Activated T-cell treated with anti-CD3 and anti-CD28 coated beads, Interleukin-2, amount 50 U/mL, for 24 hours (primary cell): ENCODE results near the gene ASPN.

Experiments used
- DNase-seq: peaks from one replicate; pipeline ENCODE4 v3.0.0-alpha.2; 2020
- H3K27ac Mint-ChIP-seq: 2 replicates; pipeline ENCODE4 v1.8.0; 2020; ENCODE audit warnings: mild to moderate bottlenecking, mixed read lengths
- H3K27me3 Mint-ChIP-seq: 2 replicates; pipeline ENCODE4 v1.8.0; 2020; ENCODE audit warnings: mixed read lengths
- H3K36me3 Mint-ChIP-seq: 2 replicates; pipeline ENCODE4 v1.8.0; 2020; ENCODE audit warnings: low read depth, mixed read lengths
- H3K4me1 Mint-ChIP-seq: 2 replicates; pipeline ENCODE4 v1.8.0; 2020; ENCODE audit warnings: low read depth, mixed read lengths
- H3K4me3 Mint-ChIP-seq: 2 replicates; pipeline ENCODE4 v1.8.0; 2020; ENCODE audit warnings: mild to moderate bottlenecking, moderate library complexity, mixed read lengths
- H3K9me3 Mint-ChIP-seq: 2 replicates; pipeline ENCODE4 v1.8.0; 2020; ENCODE audit warnings: mixed read lengths

Gene ASPN

GRCh38 chr9:92493749-92494387 lies 11.6 kb upstream of the ASPN start:
- H3K27me3 Mint-ChIP-seq, result no peaks in the 10 kb centered on the region
- DNase-seq, result no peak
- no peak overlapping the region for H3K27ac Mint-ChIP-seq
- H3K9me3 Mint-ChIP-seq, result no peaks in the 10 kb centered on the region
- H3K4me3 Mint-ChIP-seq, result no peak overlapping the region
- H3K36me3 Mint-ChIP-seq, result no peaks in the 10 kb centered on the region
- no peaks in the 10 kb centered on the region for H3K4me1 Mint-ChIP-seq

- H3K36me3 Mint-ChIP-seq, result no peaks in the 10 kb centered on the region
- no peak overlapping the region for H3K27ac Mint-ChIP-seq
- no peaks in the 10 kb centered on the region for H3K27me3 Mint-ChIP-seq
- H3K4me3 Mint-ChIP-seq, result no peak overlapping the region
- H3K9me3 Mint-ChIP-seq, result no peaks in the 10 kb centered on the region
- H3K4me1 Mint-ChIP-seq, result no peaks in the 10 kb centered on the region
- DNase-seq, result no peak
These were observed 10.6 kb upstream of the ASPN start for GRCh38 chr9:92492781-92493401.

GRCh38 chr9:92488681-92489550 lies 6.6 kb upstream of the ASPN start:
- Mint-ChIP-seq H3K27me3 (no peaks in the 10 kb centered on the region), H3K4me3 (no peak overlapping the region), H3K9me3 (no peaks in the 10 kb centered on the region), H3K4me1 (no peaks in the 10 kb centered on the region), H3K27ac (no peak overlapping the region), H3K36me3 (no peaks in the 10 kb centered on the region)
- no peak for DNase-seq

GRCh38 chr9:92486371-92486770 lies 4.1 kb upstream of the ASPN start:
- DNase-seq, result no peak
- Mint-ChIP-seq H3K27ac (no peak overlapping the region), H3K4me3 (no peak overlapping the region), H3K9me3 (no peaks in the 10 kb centered on the region), H3K36me3 (no peaks in the 10 kb centered on the region), H3K27me3 (no peaks in the 10 kb centered on the region), H3K4me1 (no peaks in the 10 kb centered on the region)

DNA sequence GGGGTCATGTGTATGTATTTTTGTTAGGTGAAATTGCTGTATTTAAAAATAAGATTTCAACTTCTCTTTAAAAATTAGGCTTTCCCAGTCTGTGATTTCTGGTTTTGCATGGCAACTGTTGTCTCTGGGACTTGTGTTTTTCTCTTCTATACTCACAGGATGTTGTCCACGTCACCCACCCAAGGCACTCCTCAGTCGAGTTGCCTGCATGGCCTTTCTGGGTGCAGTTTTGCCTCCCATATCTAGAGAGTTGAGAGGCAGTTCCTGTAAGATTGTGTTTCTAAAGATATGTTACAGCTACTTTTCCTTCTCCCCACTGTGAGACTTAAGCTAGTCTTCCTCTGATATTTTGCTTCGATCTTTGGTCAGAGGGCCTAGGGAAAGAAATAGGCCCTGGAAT lies 2.3 kb upstream of the ASPN start:
- Mint-ChIP-seq H3K9me3 (no peaks in the 10 kb centered on the region), H3K4me3 (no peak overlapping the region), H3K27ac (no peak overlapping the region), H3K36me3 (no peaks in the 10 kb centered on the region), H3K27me3 (no peaks in the 10 kb centered on the region), H3K4me1 (peaks cover 5% of the 10 kb centered on the region)
- no peak for DNase-seq

DNA sequence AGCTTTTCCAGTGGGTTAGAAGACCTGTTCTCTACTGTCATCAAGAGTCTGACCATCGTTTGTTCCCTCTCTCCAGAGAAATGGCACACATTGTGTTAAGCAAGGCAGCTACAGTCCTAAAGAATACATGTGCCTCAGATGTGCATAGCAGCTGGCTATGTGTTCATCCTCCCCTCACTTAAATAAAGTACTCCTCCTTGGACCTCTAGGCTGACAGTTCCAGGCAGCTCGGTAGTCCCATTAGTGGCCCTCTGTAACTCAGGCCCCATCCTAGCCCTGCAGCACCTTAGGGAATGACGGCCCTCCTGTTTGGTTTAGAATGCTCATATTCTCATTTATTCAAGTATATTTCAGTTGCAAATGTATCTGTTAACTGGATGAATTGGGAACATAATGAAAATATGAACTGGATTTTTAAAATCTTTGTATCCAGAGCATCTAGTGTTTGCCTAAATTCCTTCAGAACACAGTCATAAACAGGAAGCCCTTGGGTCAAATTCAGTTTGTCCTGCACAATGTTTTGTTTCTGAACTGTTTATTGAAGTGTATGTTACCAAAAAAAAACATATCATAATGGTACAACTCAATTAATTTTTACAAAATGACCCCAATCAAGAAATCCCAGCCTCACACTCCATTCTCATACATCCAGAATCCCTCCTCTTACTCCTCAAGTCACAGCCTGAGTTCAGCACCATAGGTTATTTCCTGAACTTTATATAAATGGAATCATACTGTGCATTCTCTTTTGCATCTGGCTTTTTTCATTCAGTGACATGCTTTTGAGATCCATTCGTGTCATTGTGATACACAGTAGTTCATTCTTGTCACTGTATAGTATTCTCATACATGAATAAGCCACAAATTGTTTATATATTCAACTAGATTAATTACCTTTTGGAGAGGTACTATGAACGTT lies 1.6 kb upstream of the ASPN start:
- H3K36me3 Mint-ChIP-seq, result no peaks in the 10 kb centered on the region
- peaks cover 5% of the 10 kb centered on the region for H3K4me1 Mint-ChIP-seq
- no peak overlapping the region for H3K4me3 Mint-ChIP-seq
- DNase-seq, result no peak
- H3K9me3 Mint-ChIP-seq, result no peaks in the 10 kb centered on the region
- H3K27me3 Mint-ChIP-seq, result no peaks in the 10 kb centered on the region
- H3K27ac Mint-ChIP-seq, result no peak overlapping the region

DNA sequence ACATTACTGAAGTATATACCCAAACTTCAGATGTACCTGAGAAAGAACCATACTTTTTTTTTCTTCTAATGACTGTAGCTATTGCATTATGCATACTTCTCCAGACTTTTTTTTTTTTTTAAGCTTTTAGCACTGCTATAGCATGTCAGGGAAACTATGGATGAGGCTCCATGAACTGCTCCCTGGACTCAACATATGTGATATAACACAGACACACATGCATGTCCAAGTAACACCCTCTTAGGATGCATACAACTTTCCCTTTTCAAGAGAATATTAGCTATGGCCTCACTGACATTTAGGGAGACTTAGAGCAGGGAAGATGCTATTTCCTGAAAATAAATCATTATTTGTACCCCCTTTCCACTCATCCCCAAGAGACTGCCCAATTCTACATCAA lies 499 bp upstream of the ASPN start:
- H3K4me3 Mint-ChIP-seq, result no peak overlapping the region
- no peaks in the 10 kb centered on the region for H3K9me3 Mint-ChIP-seq
- peaks cover 5% of the 10 kb centered on the region for H3K4me1 Mint-ChIP-seq
- no peaks in the 10 kb centered on the region for H3K36me3 Mint-ChIP-seq
- DNase-seq, result no peak
- no peak overlapping the region for H3K27ac Mint-ChIP-seq
- no peaks in the 10 kb centered on the region for H3K27me3 Mint-ChIP-seq

DNA sequence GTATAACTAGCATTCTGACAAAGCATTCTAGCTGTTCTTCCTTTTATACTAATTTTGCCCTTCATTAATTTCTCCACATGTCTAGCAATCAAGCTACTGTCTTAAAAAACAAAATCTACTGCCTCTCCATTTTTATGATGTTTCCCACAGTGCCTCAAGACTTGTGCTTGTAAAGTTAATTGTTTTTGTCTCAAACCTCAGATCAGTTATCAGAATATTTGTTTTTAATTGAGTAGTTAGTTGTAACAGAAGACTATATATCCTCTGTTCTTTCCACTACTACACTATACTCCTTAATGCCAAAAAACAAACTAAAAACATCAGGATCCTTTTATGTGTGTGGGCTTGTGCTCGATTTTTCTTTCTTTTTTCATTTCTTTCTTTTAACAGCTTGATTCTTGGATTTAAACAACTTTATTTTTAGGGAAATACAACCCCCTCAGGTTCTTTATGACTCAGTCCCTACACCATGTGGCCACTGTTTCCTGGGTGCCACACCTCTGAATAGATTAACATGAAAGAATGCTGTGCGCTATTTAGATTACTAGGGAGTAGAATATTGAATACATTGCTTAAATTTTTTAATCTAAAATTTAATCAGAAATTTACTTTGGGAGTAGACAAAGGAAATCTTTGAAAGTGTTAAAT lies 1.2 kb downstream of the ASPN start:
- Mint-ChIP-seq H3K4me1 (peaks cover 5% of the 10 kb centered on the region), H3K36me3 (no peaks in the 10 kb centered on the region), H3K27me3 (no peaks in the 10 kb centered on the region), H3K27ac (no peak overlapping the region), H3K4me3 (no peak overlapping the region), H3K9me3 (no peaks in the 10 kb centered on the region)
- no peak for DNase-seq

DNA sequence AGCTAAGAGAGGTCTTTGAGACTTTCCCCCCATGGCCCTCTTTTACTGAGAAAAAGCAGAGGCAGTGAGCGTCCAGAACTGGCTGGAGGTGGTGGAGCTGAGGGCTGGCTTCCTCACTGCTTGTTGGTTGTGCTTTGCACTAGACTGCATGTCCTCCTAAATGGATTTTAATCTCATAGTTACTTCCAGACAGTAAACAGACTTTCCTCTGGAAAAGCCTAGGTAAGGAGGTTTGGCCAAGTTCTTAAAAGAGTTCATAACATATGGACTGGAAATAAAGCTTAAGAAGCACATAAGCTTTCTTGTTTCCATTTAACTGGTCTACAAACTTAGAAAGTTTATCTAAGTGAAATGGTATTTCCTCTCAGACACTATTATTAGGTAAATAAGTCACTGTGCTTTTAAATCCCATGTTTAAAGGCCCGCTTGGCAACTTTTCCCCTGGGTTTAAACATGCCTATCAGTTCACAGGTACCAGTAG lies 2.0 kb downstream of the ASPN start:
- DNase-seq, result no peak
- Mint-ChIP-seq H3K36me3 (no peaks in the 10 kb centered on the region), H3K27ac (no peak overlapping the region), H3K9me3 (no peaks in the 10 kb centered on the region), H3K4me3 (no peak overlapping the region), H3K27me3 (no peaks in the 10 kb centered on the region), H3K4me1 (peaks cover 5% of the 10 kb centered on the region)

DNA sequence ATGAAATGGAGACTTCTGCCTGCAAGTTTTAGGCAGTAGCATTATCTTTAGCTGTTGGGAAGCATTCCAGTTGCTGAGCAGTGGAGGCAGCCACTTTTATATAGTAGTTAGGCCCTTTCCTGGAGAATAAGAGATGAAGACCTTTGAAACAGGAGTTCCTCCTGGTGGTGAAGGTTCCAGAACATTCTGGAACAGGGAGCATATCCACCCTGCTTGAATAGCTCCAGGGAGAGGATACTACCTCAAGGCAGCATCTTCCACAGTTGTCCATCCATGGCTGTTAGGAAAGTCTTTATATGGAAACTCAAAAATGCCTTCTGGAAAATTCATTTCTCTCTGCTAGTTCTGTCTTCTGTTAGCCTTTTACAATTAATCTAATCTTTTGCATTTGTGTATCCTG lies 3.0 kb downstream of the ASPN start:
- Mint-ChIP-seq H3K27me3 (no peaks in the 10 kb centered on the region), H3K27ac (no peak overlapping the region), H3K4me3 (no peak overlapping the region), H3K9me3 (no peaks in the 10 kb centered on the region), H3K36me3 (no peaks in the 10 kb centered on the region), H3K4me1 (peaks cover 5% of the 10 kb centered on the region)
- no peak for DNase-seq

GRCh38 chr9:92478783-92479182 lies 3.5 kb downstream of the ASPN start:
- H3K4me1 Mint-ChIP-seq, result peaks cover 5% of the 10 kb centered on the region
- no peak overlapping the region for H3K27ac Mint-ChIP-seq
- H3K4me3 Mint-ChIP-seq, result no peak overlapping the region
- DNase-seq, result no peak
- H3K36me3 Mint-ChIP-seq, result no peaks in the 10 kb centered on the region
- H3K27me3 Mint-ChIP-seq, result no peaks in the 10 kb centered on the region
- no peaks in the 10 kb centered on the region for H3K9me3 Mint-ChIP-seq

- DNase-seq, result no peak
- Mint-ChIP-seq H3K27ac (no peak overlapping the region), H3K27me3 (no peaks in the 10 kb centered on the region), H3K4me3 (no peak overlapping the region), H3K36me3 (no peaks in the 10 kb centered on the region), H3K4me1 (peaks cover 5% of the 10 kb centered on the region), H3K9me3 (no peaks in the 10 kb centered on the region)
These were observed 5.3 kb downstream of the ASPN start for GRCh38 chr9:92476962-92477361.

DNA sequence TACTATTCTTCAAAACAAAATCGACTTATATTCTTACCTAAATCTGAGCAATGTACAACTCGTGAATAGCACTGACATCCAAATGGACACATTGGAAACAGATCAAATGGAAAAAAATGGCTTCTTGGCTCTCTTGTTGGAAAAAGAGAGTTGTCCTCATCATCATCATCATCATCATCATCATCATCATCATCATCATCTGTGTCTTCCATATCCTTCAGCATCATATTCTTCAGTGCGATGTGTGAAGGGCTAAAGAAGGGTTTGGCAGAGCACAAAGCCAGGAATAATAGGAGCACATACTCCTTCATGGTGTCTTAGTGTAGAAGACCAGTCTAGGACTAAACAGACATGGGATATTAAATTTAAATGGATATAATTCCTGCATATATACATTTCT lies 7.7 kb downstream of the ASPN start:
- no peak for DNase-seq
- H3K27ac Mint-ChIP-seq, result no peak overlapping the region
- no peaks in the 10 kb centered on the region for H3K4me1 Mint-ChIP-seq
- H3K9me3 Mint-ChIP-seq, result no peaks in the 10 kb centered on the region
- H3K36me3 Mint-ChIP-seq, result no peaks in the 10 kb centered on the region
- no peak overlapping the region for H3K4me3 Mint-ChIP-seq
- no peaks in the 10 kb centered on the region for H3K27me3 Mint-ChIP-seq

GRCh38 chr9:92468206-92468605 lies 14.1 kb downstream of the ASPN start:
- no peak overlapping the region for H3K4me3 Mint-ChIP-seq
- H3K36me3 Mint-ChIP-seq, result no peaks in the 10 kb centered on the region
- no peaks in the 10 kb centered on the region for H3K4me1 Mint-ChIP-seq
- no peaks in the 10 kb centered on the region for H3K27me3 Mint-ChIP-seq
- no peak for DNase-seq
- no peak overlapping the region for H3K27ac Mint-ChIP-seq
- H3K9me3 Mint-ChIP-seq, result no peaks in the 10 kb centered on the region
